AG04449 (cell line): ENCODE results near the gene CYP27C1.
"Not testable (repeated sequence)": the region's sequence is repeated elsewhere in the genome, so short reads cannot be mapped to it uniquely, and the experiment has no call there.

Experiments used
- CTCF ChIA-PET: fragments of 350-600 bp; formaldehyde crosslinking; extraction: SDS; loops from one replicate; lab custom pipeline; 2021; ENCODE audit warnings: antibody characterized with exemption; lab: Yijun Ruan, JAX
- POLR2A ChIA-PET: fragments of 400-600, 350-600 bp; formaldehyde crosslinking; extraction: SDS; loops from one replicate; lab custom pipeline; 2020; ENCODE audit warnings: antibody characterized with exemption, inconsistent platforms; lab: Yijun Ruan, JAX
- DNase-seq: peaks from one replicate; pipeline ENCODE4 v3.0.0-alpha.2; 2010; ENCODE audit warnings: low read depth, low spot score
- H3K4me3 ChIP-seq: 2 replicates; pipeline ENCODE4 v1.5.1; 2011; ENCODE audit warnings: low read depth, mild to moderate bottlenecking, control low read depth, low read length
- CTCF ChIP-seq: IDR thresholded peaks from one replicate; pipeline ENCODE4 v1.5.1; 2011; ENCODE audit warnings: mild to moderate bottlenecking, moderate library complexity, low read length, control low read depth, inconsistent platforms; ENCODE audit not compliant: insufficient read depth; ENCODE audit errors: missing control alignments

Gene CYP27C1

GRCh38 chr2:127164761-127165538 lies 55.1 kb downstream of the CYP27C1 start:
- TF ChIP-seq CTCF: no peak
- no peak for DNase-seq
- H3K4me3 ChIP-seq: no peak overlapping the region
- ChIA-PET CTCF (interaction anchor here (5.4 kb wide), 1 partner anchor 9 kb away, joined by 39 read pairs; no protein-coding TSS in a partner anchor), POLR2A (no interaction called here)

GRCh38 chr2:127163921-127164320 lies 56.2 kb downstream of the CYP27C1 start:
- no peak for TF ChIP-seq CTCF
- ChIA-PET CTCF (interaction anchor here (5.4 kb wide), 1 partner anchor 10 kb away, joined by 39 read pairs; no protein-coding TSS in a partner anchor), POLR2A (no interaction called here)
- no peak overlapping the region for H3K4me3 ChIP-seq
- no peak for DNase-seq

- DNase-seq, H3K4me3 ChIP-seq, POLR2A ChIA-PET: not testable (repeated sequence)
- CTCF ChIA-PET: interaction anchor here (5.4 kb wide), 1 partner anchor 11 kb away, joined by 39 read pairs; no protein-coding TSS in a partner anchor
Observed at GRCh38 chr2:127163090-127163406, 57.1 kb downstream of the CYP27C1 start.

GRCh38 chr2:127162261-127163089 lies 57.6 kb downstream of the CYP27C1 start:
- POLR2A ChIA-PET: interaction anchor here (0.7 kb wide), 1 partner anchor 11 kb away, joined by 3 read pairs; no protein-coding TSS in a partner anchor
- TF ChIP-seq CTCF: no peak
- no peak overlapping the region for H3K4me3 ChIP-seq
- CTCF ChIA-PET: interaction anchor here (1.1 to 5.4 kb wide), 4 partner anchors 7 to 95 kb away, joined by 3 to 39 read pairs (median 6); no protein-coding TSS in a partner anchor
- no peak for DNase-seq

GRCh38 chr2:127161176-127162136 lies 58.6 kb downstream of the CYP27C1 start:
- CTCF ChIA-PET: interaction anchor here (1.1 to 5.4 kb wide), 6 partner anchors 8 to 94 kb away, joined by 3 to 39 read pairs (median 4); no protein-coding TSS in a partner anchor
- no peak overlapping the region for H3K4me3 ChIP-seq
- POLR2A ChIA-PET: interaction anchor here (0.7 kb wide), 1 partner anchor 12 kb away, joined by 3 read pairs; no protein-coding TSS in a partner anchor
- no peak for DNase-seq
- TF ChIP-seq CTCF: no peak

- no peak overlapping the region for H3K4me3 ChIP-seq
- POLR2A ChIA-PET: no interaction called here
- CTCF ChIA-PET: interaction anchor here (1.2 to 5.4 kb wide), 5 partner anchors 9 to 93 kb away, joined by 3 to 39 read pairs (median 4); no protein-coding TSS in a partner anchor
- DNase-seq: no peak
- no peak for TF ChIP-seq CTCF
Observed at GRCh38 chr2:127160676-127161075, 59.4 kb downstream of the CYP27C1 start.
